Germinal center (tissue), 1 donor: ENCODE data around the gene NPB.

ENCODE experiments used
- DNase-seq: peaks from one replicate; pipeline ENCODE4 v3.0.0; 2012; ENCODE audit warnings: mixed read lengths, low spot score

NPB gene

DNA sequence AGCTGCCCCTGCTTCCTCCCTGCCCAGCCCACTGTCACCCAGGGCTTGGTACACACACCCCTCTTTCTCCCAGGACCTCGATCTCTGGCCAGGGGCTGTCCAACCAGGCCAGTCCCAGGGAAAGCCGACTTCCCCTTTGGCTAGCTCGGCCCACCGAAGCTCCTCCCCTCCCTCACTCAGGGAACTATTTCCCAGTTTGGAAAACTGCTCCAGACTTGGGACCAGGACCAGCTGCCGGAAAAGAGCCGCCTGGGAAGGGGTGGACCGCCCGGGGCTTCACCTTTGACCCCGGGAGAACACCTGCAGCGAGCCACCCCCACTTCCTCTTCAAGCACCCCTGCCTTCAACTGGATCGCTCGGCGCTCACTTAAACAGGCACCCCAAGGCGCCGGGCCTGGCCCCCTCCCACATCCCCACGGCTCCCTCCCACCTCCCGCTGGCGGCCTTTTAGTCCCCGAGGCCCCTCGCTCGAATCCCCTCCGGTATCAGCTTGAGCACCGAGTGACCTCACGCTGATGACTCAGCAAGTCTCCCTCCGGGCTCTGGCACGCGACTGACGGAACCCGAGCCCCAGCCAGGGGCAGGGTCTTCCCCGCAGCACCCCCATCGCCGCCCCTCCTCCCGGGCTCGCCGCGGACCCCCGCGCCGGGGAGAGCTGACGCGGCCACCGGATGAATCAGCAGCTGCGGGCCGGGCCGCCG, 24.6 kb downstream of the NPB start:
- peak; percentile 79 for DNase-seq

DNA sequence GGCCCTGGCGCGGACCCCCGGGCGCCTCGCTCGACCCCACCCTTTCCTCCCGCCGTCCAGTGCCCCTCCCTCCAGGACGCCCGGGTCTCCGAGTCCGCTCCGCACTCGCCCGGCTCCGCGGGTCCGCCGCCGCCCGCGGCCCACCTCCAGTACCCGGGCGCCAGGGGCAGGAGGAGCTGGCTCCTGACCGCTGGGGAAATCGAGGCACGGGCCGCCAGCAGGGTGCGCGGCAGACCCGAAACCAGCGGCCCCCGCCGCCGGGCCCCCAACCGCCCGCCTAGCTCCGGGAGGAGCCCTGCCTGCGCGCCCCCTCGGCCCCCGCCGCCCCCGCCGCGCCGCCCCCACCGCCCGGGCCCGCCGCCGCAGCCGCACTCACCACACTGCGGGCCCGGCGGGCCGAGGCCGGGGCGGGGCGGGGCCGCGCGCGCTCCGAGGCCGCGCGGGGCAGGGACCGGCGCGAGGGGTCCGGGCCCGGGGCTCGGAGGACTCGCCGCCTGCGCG, 25.2 kb downstream of the NPB start:
- peak; percentile 42 for DNase-seq

DNA sequence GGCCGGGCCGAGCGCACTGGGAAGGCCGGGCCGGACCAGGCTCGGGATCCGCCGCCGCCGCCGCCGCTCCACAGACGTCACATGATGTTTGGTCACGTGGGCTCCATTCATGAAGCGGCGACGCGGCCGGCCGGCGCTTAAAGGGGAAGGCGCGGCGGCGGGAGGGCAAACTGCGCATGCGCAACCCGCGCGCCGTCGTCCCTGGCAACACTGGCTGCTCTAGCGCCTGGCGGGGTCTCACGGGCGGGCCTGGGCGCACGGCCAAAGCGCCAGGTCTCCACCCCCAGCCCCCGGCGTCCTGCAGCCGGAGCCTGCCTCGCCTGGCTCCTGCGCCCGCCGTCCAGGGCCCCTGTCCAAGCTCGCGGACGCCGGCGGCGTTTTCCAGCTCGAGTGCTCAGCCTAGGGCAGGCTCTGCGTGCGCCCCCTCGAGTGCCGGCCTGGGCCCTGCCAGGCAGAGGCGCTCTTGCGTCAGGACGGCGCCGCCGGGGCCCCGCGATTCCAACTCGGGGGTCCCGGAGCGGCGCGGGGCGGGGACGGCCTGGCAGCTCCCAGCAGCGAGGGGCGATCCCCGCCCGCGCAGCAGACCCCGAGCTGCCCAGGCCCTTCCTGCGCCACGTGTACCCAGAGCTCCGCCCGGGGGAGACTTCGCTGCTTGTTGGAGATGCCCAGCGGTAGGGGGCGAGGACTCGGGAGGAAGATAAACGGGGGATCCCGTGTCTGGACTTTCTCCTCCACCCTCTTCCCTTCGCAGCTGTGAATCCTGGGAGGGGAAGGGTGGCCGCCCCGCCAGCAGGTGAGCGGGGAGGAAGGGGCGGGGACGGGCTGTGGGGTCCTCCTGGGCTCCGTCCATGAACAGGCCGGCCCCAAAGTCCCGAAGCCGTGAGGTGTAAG, 25.9 kb downstream of the NPB start, which contains the start of gene MAFG:
Gene MAFG (minus strand): TSS at position 83 of the 891 bp plus-strand sequence. CDS start 4,550 bp downstream, outside the sequence.
- DNase-seq = peak; percentile 96

DNA sequence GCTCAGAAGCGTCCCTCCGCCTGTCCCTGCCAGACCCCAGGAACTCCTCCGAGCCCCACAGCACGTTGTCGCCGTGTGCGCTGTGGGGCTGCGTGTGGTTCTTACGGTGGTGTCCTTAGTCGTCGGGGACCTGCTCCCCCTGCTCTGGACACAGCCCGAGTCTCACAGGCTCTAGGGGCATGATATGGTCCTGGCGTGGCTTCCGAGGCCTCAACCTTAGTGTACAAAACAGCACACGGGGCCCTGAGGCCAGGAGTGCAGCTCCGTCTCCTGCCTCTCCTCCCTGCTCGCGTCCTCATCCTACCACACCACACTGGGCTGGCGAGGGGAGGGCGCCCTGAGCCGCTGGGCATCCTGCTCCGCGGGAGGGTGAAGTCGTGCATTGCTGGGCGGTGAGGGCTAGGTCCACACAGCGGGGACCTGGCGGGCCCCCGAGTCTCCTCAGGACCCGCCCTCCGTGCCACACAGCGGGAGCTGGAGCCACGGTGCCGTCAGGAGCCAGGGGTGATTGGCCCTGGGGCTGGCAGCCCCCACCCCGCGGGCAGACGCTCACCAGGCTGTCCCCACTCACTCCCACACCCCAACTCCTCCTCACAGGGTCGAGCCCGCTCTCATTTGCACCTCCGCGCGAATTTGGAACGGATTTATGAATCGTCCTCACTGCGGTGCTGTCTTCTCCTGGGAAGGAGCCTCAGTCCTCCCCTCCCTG, 26.7 kb downstream of the NPB start:
- DNase-seq = no peak

DNA sequence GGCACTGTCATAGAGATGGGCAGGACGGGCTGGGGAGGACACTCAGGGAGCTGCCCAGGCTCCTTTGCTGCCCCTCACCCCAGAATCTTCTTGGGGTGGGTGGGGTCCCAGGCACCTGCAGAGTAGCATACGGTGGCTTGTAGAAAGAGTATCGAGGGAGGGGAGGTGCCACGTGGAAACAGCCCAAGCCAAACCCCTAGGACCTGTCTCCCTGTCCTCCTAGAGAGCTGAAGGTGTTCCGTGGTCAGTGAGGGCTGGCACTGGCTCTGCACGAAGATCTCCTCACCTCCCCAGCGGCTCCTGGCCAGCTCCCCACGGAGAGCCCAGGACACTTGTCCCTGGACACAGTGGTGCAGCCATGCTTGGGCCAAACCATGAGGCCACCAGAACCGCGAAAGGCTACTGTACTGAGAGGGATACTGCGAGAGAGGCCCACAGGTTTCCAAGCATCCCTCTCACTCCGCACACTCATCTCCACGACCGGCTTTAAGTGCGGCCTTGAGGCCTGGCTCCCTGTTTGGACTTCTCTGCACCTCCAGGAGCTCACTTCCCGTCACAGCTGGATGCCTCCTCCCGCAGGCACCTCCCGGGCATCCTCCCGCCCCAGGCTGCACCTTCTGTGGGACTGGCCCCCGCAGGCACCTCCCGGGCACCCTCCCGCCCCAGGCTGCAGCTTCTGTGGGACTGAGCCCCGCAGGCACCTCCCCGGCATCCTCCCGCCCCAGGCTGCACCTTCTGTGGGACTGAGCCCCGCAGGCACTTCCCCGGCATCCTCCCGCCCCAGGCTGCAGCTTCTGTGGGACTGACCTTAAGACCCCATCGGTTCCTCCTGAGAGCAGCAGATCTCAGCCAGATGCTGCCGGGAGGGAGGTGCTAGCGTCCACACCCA, 27.5 kb downstream of the NPB start:
- DNase-seq = no peak

DNA sequence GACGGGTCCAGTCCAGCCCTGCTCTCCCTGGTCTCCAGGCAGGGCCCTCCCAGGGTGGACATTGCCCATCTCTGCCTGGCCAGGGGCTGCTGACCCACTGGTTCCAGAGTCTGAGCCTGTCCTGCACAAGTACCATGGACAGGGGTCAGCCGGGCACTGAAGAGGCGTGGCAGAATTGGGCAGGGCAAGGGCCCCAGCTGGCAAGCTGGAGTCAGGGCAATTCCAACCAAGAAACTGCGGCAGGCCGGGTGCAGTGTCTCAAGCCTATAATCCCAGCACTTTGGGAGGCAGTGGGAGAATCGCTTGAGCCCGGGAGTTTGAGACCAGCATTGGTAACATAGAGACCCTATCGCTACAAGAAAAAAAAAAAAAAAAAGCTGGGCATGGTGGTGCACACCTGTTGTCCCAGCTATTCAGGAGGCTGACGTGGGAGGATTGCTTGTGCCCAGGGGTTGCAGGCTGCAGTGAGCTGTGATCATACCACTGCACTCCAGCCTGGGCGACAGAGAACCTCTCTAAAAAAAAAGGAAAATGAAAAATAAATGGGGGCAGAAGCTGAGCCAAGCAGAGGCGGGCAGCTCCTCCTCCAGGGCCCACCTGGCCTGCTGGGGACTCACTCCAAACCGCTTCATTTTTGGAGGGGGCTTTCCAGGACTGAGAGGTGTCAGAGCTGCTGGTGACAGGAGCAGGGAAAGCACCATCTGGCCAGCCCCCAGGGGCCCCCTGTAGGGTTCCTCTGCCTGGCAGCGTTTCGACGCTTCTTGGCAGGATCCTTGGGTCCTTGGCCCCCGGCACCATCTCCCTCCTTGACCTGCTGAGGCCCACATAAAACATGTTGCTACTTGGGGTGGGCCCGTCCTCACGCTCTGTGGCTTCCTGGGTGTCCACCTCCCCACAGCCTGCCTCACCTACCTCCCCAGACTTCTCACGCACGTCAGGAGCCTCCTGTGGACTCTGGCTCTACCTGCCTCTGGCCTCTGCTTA, 28.4 kb downstream of the NPB start:
- no peak for DNase-seq

DNA sequence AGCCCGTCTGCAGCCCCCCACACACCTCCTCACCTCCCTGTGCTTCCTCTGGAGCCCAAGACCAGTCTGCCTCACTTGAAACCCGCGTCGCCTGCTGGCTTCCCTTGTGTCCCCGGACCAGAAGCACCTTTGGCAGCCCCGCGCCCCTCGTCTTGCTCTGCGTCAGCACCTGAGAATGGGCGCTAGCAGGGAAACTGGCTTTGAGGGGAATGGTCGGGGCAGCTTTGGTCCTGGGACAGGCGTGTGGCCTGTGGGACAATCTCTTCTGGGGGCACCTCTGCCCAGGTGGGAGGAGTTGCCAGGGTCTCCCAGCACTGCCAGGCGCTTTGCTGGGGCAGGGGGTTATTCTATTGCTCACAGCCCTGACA, 29.1 kb downstream of the NPB start:
- no peak for DNase-seq

DNA sequence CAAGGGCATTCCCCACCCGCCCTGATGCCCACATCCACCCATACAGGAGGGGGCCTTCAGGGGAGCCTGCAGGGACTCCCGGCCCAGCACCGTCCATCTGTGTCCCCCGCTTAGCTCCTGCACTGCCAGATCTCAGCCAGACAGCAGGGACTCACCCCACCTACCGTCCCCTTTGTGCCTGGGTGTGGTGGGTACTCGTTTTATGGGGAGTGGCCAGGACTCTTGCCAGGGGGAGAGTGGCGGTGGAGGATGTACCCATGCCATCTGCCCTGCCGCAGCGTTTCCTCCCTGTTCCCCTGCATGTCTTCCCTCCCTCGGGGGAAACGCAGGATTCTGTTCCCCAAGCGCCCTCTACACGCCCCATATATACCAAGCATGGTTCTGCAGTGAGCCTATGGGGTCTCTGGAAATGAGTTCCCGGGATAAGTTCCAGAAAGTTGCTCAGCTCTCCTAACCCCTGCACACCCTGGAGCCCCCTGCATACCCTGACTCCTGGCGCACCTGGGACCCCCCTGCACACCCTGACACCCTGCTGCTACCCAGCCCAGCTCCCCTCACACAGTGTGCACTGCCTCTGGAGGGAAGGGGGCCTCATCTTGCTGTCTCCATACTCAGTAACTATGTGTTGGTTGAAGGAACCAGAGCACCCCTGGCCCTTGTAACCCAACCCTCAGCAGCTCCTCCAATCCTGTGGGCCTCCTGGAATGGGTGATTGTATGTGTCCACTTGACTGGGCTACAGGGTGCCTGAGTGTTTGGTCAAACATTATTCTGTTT, 29.7 kb downstream of the NPB start:
- DNase-seq = no peak

DNA sequence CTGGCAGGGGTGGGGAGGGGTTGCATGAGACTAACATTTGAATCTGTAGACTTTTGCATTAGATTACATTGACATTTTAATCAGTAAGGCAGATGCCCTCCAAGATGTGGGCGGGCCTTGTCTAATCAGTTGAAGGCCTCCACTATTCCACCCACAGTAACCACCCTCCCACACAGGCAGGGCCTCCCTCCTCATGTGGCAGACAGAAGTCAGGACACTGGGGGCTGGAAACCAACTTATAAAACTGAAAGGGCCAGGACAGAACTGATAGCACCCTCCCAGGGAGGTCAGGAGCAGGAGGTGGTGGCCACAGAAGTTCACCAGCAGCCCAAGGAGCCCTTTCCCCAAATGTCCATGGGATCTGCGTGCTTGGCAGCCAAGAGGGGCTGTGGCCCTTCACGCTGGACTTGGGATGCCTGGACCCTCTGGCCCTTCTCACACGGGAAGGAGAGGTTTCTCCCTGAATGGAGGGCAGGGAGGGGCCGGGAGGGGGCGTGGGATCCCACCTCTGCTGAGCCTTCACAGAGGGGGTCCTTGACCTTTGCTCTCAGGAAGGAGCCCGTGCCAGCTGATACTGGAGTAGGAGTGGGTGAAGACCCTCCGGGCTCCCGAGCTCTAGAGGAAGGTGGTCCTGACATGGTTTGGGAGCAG, 30.4 kb downstream of the NPB start:
- no peak for DNase-seq

DNA sequence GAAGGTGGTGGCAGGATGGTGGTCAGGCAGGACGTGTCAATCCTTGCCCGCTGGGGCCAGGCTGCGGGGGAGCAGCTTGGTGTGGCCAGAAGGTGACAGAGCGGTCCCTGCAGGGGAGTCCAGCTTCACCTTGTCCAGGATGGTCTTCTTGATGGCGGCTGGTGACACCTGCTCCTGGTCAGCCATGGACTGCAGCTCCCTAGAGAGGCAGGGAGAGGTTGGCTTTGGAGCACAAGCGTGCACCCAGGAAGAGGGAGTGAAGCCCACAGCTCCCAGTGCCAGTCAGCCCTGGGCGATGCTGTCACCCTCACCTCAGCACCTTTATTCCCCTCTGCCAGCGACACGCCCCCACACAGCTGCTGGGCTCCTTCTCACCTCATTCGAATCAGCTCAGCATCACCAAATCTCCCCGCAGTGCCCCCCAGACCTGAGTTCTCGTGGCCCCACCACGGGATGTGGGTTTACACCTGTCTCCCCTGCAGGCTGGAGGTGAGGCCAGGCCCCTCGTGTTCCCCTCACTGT, 31.2 kb downstream of the NPB start:
- DNase-seq = no peak

DNA sequence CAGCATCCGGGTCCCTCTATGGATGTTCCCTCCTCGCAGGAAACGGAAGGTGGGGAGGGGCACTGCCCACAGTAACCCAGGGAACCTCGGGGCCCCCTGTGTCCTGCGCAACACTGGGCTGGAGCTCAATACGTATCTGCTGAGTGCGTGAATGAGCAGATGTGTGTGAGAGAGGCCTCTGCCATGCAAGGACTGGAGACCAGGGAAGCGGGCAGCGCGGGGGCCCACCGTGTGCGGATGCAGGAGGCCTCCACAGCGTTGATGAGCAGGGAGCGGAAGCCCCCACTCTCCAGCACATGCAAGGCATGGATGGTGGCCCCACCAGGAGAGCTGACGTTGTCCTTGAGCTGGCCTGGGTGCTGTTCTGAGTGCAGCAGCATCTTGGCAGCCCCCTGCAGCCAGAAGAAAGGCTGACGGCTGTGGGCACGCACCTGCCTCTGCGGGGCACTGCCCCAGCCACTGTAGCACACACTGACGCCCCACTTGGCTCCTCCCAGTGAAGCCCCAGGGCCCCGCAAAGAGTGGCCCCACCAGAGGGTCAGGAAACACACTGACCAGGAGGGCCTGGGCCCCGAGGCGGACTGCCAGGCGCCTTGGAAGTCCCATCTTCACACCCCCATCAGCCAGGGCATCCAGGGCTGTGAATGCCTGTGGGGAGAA, 32.2 kb downstream of the NPB start:
- no peak for DNase-seq

DNA sequence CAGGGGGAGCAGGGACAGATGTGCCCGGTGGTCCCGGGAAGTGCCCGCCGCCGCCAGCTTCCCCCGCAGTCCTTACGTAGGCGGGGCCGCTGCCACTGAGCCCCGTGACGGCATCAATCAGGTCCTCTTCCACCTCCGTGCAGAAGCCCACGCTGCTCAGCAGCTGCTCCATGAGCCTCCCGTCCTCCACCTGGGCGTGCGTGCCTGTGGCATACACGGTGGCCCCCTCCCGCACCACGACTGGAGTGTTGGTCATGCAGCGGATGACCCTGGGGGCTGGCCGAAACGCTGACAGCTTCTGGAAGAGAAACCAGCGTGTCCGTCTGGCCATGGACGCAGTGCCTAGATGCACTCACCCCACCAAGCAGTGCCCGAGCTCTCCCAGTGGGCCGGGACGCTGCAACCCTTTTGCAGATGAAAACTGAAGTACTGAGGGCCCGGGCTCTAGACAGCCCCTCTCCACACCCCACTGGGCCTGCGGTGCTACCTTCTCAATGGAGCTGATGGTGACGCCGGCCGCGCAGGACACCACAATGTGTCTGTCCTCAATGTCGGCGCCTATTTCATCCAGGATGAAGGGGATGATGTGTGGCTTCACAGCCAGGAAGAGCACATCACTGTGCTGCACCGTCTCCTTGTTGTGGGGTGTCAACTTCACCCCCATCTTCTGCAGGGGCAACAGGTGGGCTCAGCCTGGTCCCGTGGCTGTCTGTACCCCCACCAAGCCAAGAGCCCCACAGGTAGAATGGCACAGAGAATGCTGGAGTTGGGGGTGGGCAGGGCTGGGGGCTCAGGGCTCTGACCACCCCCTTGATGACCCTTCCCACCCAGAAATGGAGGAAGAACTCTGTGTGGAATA, 33.0 kb downstream of the NPB start:
- no peak for DNase-seq

DNA sequence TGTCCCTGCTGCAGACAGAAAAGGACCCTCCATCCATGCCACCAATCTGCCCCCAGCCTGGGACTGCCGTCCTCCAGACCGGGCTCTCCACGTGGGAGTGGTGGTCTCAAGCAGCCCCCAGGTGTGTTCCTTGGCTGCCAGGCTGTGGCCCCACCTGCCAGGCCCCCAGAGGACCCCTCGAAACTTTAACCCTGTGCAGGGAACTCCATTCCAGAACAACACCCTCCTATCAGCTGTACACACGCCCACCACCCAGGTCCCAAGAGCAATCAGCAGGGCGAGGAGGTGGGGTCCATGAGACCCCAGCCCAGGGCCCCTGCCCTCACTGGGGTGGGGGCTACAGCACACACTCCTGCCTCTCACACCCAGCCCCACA, 33.7 kb downstream of the NPB start:
- DNase-seq = no peak

DNA sequence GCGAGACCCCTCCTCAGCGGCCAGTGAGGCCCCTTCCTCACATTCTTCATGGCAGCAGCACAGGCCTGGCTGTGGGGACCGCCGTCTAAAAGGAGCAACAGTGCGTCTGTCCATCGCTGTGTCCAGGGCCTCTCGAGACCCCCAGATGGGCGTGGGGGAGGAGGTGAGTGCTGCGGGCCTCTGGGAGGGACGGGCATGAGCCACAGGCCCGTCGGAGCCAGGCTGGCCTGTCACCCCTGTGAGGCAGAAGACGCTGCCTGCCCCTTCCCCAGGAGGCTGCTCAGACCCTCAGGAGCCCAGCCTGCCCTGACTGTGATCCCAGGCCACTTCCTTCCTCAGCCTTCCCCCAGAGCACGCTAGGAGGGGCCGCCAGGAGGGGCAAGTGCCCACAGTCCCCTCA, 37.2 kb downstream of the NPB start:
- DNase-seq = no peak

DNA sequence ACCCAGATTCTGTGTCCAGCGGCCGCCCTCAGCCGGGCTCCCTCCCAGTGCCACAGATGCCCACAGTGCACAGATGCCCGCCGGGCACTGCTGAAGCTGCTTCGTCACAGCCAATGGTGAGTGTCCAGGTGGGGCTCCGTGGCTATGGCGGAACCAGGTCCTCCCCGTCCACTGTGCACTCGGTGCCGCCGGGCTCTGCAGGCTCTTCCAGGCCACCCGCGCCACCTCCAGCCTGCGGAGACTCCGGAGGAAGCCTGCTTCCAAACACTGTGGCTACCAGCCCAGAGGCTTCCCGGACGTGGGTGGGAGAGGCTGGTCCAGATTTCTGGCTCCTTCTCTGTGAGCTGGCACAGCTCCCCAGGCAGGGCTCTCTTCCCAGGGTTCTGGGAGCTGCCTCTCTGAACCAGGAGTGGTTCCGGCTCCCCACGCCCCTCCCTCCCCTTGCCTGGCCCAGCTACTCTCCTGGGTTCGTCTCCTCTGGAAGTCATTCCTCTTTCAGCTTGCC, 37.9 kb downstream of the NPB start:
- no peak for DNase-seq

DNA sequence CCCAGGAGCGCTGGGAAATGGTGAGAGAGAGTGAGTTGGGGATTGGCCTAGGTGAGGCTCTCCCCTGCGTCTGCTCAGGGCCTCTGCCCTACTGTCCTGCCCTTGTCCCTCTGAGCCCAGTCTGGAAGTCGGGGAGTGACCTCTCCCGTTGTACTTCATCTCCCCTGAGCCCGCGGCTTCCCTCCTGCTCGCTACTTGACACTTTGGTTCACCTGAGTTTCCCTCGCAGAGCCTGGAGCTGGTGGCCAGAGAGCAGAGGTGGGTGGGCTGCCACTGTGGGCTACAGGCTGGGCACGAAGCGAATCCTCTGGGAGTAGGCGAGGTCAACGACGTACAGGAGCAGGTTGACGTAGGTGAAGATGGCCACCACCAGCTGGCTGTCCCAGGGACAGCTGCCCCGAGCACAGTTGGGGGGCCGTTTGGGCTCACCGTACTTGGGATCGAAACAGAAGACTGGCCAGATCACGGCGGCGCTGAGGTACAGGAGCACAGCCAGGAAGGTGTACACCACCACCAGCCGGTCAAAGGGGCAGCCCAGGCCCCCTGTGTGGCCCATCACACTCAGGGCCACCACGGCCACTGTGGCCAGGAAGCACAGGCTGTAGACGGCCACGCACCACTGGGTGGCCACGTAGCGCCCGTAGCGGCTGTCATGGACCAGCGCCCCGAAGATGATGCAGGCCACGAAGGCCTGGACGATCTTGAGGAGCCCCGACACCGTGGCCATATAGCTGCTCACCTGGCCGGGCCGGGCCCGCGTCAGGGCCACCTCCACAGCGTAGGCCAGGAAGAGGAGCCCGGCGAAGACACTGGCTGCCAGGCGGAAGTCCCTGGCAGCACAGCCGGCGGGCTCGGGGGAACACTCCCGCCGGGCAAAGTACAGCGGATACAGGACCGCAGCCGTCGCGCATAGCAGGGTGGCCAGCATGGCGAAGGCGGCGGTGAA, 38.8 kb downstream of the NPB start:
- no peak for DNase-seq
